Coronary artery (tissue), 2 donors: ENCODE measurements around the gene CCDC87.

Source experiments
- DNase-seq: peaks from one replicate; pipeline ENCODE4 v3.0.0-alpha.2; 2017; ENCODE audit warnings: low spot score
- H3K27ac ChIP-seq, 2 donors: fragments of 200-600 bp; sonication (generic); one replicate each; pipeline ENCODE4 v1.5.1; 2016 to 2019
- H3K4me3 ChIP-seq: fragments of 200-600 bp; sonication (generic); 2 replicates; pipeline ENCODE4 v1.5.1; 2016; ENCODE audit warnings: mild to moderate bottlenecking, moderate library complexity
- TF ChIP-seq, protein P1 (sequence below): fragments of 200-600 bp; sonication (generic); IDR thresholded peaks from one replicate; pipeline ENCODE4 v1.5.1; 2019; ENCODE audit warnings: antibody characterized with exemption

CCDC87 gene

DNA sequence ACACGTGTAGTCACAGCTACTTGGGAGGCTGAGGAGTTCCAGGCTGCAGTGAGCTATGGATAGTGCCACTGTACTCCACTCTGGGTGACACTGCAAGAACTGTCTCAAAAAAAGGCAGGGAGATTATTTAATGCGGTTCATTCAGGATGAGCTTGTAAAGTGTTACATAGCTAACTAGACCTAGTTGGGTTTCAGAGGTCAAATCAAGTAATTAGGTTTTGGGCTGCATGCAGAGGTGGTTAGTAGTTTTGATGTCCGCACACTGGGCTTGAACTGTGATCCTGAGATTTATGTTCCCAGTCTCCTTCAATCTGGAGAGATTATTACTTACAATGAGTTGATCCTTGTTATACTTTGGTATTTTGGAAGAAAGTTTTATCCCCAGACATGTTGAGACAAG lies 43.5 kb upstream of the CCDC87 start:
- Histone ChIP-seq H3K27ac (no peak overlapping the region), H3K4me3 (no peak overlapping the region)
- TF ChIP-seq, protein P1, sequence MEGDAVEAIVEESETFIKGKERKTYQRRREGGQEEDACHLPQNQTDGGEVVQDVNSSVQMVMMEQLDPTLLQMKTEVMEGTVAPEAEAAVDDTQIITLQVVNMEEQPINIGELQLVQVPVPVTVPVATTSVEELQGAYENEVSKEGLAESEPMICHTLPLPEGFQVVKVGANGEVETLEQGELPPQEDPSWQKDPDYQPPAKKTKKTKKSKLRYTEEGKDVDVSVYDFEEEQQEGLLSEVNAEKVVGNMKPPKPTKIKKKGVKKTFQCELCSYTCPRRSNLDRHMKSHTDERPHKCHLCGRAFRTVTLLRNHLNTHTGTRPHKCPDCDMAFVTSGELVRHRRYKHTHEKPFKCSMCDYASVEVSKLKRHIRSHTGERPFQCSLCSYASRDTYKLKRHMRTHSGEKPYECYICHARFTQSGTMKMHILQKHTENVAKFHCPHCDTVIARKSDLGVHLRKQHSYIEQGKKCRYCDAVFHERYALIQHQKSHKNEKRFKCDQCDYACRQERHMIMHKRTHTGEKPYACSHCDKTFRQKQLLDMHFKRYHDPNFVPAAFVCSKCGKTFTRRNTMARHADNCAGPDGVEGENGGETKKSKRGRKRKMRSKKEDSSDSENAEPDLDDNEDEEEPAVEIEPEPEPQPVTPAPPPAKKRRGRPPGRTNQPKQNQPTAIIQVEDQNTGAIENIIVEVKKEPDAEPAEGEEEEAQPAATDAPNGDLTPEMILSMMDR, result no peak
- DNase-seq, result no peak

DNA sequence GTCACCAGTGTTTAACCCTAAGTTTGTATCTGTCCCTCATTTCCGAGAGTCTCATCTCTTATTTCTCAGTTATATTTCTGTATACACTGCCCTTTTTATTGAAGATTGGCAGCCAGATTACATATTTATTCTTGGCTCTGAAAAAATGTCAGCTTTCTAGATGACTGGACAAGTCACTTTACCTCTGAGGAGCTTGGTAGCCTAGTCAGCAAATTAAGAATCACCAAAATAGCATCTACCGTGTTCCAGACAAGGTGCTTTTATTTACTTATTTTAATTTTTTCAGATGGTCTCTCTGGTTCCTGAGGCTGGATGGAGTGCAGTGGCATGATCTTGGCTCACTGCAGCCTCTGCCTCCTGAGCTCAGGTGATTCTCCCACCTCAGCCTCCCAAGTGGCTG lies 40.1 kb upstream of the CCDC87 start:
- H3K4me3 ChIP-seq, result no peak overlapping the region
- TF ChIP-seq, protein P1, result no peak
- DNase-seq, result no peak
- H3K27ac ChIP-seq, result no peak overlapping the region

DNA sequence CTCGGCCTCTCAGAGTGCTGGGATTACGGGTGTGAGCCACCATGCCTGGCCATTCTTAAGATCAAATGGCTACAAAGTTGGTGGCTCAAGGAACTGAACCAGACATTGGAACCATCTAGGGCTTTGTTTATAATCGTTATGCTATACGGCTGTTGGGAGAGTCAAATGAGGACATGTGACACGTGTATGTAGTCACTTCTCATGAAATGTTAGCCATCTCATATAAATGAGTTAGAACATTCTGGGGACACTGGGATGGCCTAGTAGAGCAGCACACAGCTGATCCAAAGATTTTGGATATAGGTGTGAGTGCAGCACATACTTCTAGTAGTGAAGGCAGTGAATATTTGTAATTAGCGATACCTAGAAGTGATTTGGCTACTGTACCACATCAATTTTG lies 39.0 kb upstream of the CCDC87 start:
- no peak for DNase-seq
- Histone ChIP-seq H3K27ac (no peak overlapping the region), H3K4me3 (no peak overlapping the region)
- TF ChIP-seq, protein P1, result no peak

DNA sequence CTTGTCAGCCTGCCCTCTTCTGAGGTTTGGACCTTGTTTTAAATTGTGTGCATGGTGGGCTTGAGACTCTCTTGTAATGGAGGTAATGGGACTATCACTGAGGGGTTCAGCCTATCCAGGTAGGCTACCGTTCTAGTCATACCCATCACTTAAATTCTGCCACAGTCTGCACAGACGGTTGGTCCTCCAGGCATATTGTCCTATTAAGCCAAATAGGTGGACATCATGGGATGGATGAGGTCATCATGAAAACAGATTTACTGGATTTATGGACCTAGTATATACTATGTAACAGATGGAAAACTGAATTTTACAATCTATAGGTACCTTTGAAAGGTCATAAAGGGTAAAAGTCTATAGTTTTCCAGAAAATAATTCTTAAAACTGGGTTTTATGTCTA lies 36.5 kb upstream of the CCDC87 start:
- TF ChIP-seq, protein P1, result no peak
- Histone ChIP-seq H3K27ac (no peak overlapping the region), H3K4me3 (no peak overlapping the region)
- DNase-seq, result no peak

DNA sequence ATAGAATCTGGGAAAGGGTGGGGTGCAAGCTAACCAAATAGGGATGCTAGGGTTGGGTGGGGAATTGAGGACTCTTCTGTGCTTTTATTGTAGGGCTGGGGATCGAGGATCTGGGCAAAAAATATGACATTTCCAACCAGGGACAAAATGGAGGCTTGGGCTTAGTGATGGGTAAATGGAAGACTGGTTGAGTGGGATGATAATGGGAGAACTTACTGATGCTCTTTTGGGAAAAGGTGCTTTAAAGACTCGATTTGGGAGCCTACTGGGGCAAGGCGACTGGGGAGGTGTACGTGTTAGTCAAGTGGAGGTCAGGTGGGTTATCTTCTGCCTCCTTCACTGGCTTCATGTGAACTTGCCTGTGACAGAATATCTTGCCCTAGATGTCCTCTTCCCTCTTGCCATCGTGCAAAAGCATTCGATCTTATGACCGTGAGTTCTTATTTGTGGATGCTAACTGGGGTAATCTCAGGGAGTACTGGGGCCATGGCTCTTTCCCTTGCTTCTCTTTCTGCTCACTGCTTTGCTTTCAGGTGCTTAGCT lies 35.3 kb upstream of the CCDC87 start:
- Histone ChIP-seq H3K4me3 (no peak overlapping the region), H3K27ac (no peak overlapping the region)
- TF ChIP-seq, protein P1, result no peak
- DNase-seq, result no peak

DNA sequence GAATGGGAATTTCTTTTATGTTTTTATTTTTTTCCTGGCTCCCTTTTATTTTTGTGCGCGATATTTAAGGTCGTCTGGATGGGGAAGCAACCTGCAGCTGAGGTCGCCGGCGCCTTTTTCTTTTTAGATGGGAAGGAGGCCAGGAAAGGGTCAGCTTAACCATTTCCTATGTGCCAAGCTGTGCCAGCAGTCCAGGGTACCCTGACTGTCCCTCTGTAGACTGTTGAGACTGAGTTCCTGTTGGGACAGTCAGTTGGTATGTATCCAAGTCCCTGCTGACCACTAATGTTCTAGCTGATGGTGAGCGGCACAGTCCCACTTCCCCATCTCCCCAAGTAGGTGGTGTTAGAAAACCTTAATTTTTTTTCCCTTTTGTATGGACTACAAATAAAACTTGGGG lies 34.1 kb upstream of the CCDC87 start:
- TF ChIP-seq, protein P1, result no peak
- Histone ChIP-seq H3K4me3 (no peak overlapping the region), H3K27ac (no peak overlapping the region)
- DNase-seq, result no peak

DNA sequence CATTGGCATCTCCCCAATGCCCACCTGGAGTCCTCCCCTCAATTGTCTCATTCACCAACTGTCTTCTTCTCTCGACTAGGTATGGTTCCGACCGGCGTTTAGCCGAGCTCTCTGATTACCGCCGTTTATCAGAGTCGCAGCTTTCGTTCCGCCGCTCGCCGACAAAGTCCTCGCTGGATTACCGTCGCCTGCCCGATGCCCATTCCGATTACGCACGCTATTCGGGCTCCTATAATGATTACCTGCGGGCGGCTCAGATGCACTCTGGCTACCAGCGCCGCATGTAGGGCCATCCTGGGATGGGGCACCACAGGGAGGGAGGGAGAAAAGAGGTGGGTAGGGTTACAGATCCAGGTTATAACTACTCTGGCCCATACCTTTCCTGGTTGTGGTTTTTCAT lies 33.5 kb upstream of the CCDC87 start:
- H3K4me3 ChIP-seq, result no peak overlapping the region
- no peak overlapping the region for H3K27ac ChIP-seq
- no peak for DNase-seq
- TF ChIP-seq, protein P1, result no peak
